DMS53 (cell line): ENCODE results near the gene MCF2L.
A peak's percentile ranks its signal among the peaks of the same experiment; 100 is the strongest.

Source experiments
- DNase-seq: peaks from one replicate; lab custom pipeline; 2025; lab: John Stamatoyannopoulos, UW

MCF2L gene

GRCh38 chr13:112962911-112963625 lies 5.9 kb upstream of the MCF2L start:
- no peak for DNase-seq

GRCh38 chr13:112963641-112964040 lies 5.4 kb upstream of the MCF2L start:
- DNase-seq = no peak

- peak; percentile 77 for DNase-seq
Measured at GRCh38 chr13:112964971-112965492, 4.0 kb upstream of the MCF2L start.

GRCh38 chr13:112965573-112966115 lies 3.4 kb upstream of the MCF2L start:
- DNase-seq = no peak

- DNase-seq = no peak
Measured at GRCh38 chr13:112966776-112967175, 2.2 kb upstream of the MCF2L start.

GRCh38 chr13:112967686-112968379 lies 1.2 kb upstream of the MCF2L start:
- no peak for DNase-seq

GRCh38 chr13:112968380-112968909 lies 569 bp upstream of the MCF2L start:
- DNase-seq = peak; percentile 75

GRCh38 chr13:112969692-112970338 lies 801 bp downstream of the MCF2L start:
- no peak for DNase-seq

GRCh38 chr13:112970552-112971287 lies 1.7 kb downstream of the MCF2L start:
- DNase-seq = no peak

- DNase-seq = no peak
Measured at GRCh38 chr13:112971288-112971643, 2.3 kb downstream of the MCF2L start.

- no peak for DNase-seq
Measured at GRCh38 chr13:112972258-112972657, 3.2 kb downstream of the MCF2L start.

GRCh38 chr13:112972867-112973576 lies 4.0 kb downstream of the MCF2L start:
- peak; percentile 68 for DNase-seq

- DNase-seq = peak; percentile 58
Measured at GRCh38 chr13:112973577-112973951, 4.5 kb downstream of the MCF2L start.

- no peak for DNase-seq
Measured at GRCh38 chr13:112974125-112974524, 5.1 kb downstream of the MCF2L start.

- no peak for DNase-seq
Measured at GRCh38 chr13:112974671-112975070, 5.7 kb downstream of the MCF2L start.

- DNase-seq = no peak
Measured at GRCh38 chr13:112975401-112975939, 6.5 kb downstream of the MCF2L start.

GRCh38 chr13:112976526-112976925 lies 7.5 kb downstream of the MCF2L start:
- DNase-seq = no peak

GRCh38 chr13:112977091-112977490 lies 8.1 kb downstream of the MCF2L start:
- no peak for DNase-seq

- no peak for DNase-seq
Measured at GRCh38 chr13:112977525-112977924, 8.5 kb downstream of the MCF2L start.

GRCh38 chr13:112978561-112979405 lies 9.8 kb downstream of the MCF2L start:
- no peak for DNase-seq
